ENCODE measurements around the gene TMEM63C. TPM values are rescaled to one million over a fixed set of nuclear protein-coding genes. Genes with fewer than 3 reads are reported as not detected.

TMEM63C gene
- total RNA-seq, 1 experiment from 2014 or later: 5.4 TPM

- CTCF ChIA-PET: no interaction called here
Observed at GRCh38 chr14:77281852-77282410, 100.3 kb downstream of the TMEM63C start.

GRCh38 chr14:77284066-77284465 lies 102.5 kb downstream of the TMEM63C start:
- H4K20me1 ChIP-seq (ENCODE audit: low read length): no peaks in the 10 kb centered on the region
- no peak overlapping the region for H3K9ac ChIP-seq (ENCODE audit: low read length)
- TF ChIP-seq CTCF (conservative IDR thresholded peaks at IDR 0.05; ENCODE audit: low read depth, low read length): no peak
- TF ChIP-seq EZH2 (IDR thresholded peaks at IDR 0.05; ENCODE audit: low read length, unreplicated experiment): no peak
- no peak for TF ChIP-seq EZH2phosphoT487 (IDR thresholded peaks at IDR 0.05; ENCODE audit: borderline replicate concordance, low read length)
- no peak overlapping the region for H2AFZ ChIP-seq (ENCODE audit: low read length)
- BruUV-seq (replicated peaks): no TSS peak
- DNase-seq (no peak), ATAC-seq (no peak)
- no peak overlapping the region for H3K4me2 ChIP-seq (ENCODE audit: low read length)
- no peaks in the 10 kb centered on the region for H3F3A ChIP-seq (ENCODE audit: low read length, unreplicated experiment)
- H3K27me3 ChIP-seq (ENCODE audit: low read length): no peaks in the 10 kb centered on the region
- no peak overlapping the region for H3K27ac ChIP-seq (ENCODE audit: low read length)
- ChIA-PET POLR2A (ENCODE audit: unreplicated experiment) (no interaction called here), CTCF (no interaction called here)
- no peaks in the 10 kb centered on the region for H3K9me2 ChIP-seq (replicated peaks; ENCODE audit: low read length)
- intact Hi-C loops (cut with micrococcal nuclease): no loop called here
- H3K79me2 ChIP-seq (ENCODE audit: low read length): no peaks in the 10 kb centered on the region
- no peak overlapping the region for H3K4me3 ChIP-seq (ENCODE audit: low read length)
- no peaks in the 10 kb centered on the region for H3K4me1 ChIP-seq (ENCODE audit: insufficient read depth, low read length)
- peaks cover 57% of the 10 kb centered on the region for H3K36me3 ChIP-seq (ENCODE audit: low read depth, low read length)
- no peaks in the 10 kb centered on the region for H3K9me3 ChIP-seq (ENCODE audit: low read length)

More at GRCh38 chr14:77281852-77282410, 100.3 kb downstream of the TMEM63C start:
- POLR2A ChIA-PET (ENCODE audit: unreplicated experiment): no interaction called here
- TF ChIP-seq EZH2 (IDR thresholded peaks at IDR 0.05; ENCODE audit: low read length, unreplicated experiment): no peak
- H3F3A ChIP-seq (ENCODE audit: low read length, unreplicated experiment): no peaks in the 10 kb centered on the region
- H4K20me1 ChIP-seq (ENCODE audit: low read length): no peaks in the 10 kb centered on the region
- H3K27me3 ChIP-seq (ENCODE audit: low read length): no peaks in the 10 kb centered on the region
- H3K36me3 ChIP-seq (ENCODE audit: low read depth, low read length): peaks cover 68% of the 10 kb centered on the region
- H3K4me3 ChIP-seq (ENCODE audit: low read length): no peak overlapping the region
- no peaks in the 10 kb centered on the region for H3K9me3 ChIP-seq (ENCODE audit: low read length)
- no peak overlapping the region for H3K9ac ChIP-seq (ENCODE audit: low read length)
- ATAC-seq: no peak
- H3K27ac ChIP-seq (ENCODE audit: low read length): no peak overlapping the region
- DNase-seq: no peak
- BruUV-seq (replicated peaks): no TSS peak
- intact Hi-C loops (cut with micrococcal nuclease): no loop called here
- no peaks in the 10 kb centered on the region for H3K79me2 ChIP-seq (ENCODE audit: low read length)
- no peaks in the 10 kb centered on the region for H3K9me2 ChIP-seq (replicated peaks; ENCODE audit: low read length)
- no peak overlapping the region for H2AFZ ChIP-seq (ENCODE audit: low read length)
- no peaks in the 10 kb centered on the region for H3K4me1 ChIP-seq (ENCODE audit: insufficient read depth, low read length)
- no peak overlapping the region for H3K4me2 ChIP-seq (ENCODE audit: low read length)

GRCh38 chr14:77284466-77284865 lies 102.9 kb downstream of the TMEM63C start:
- ChIA-PET POLR2A (ENCODE audit: unreplicated experiment) (no interaction called here), CTCF (no interaction called here)
- Histone ChIP-seq H3K9me2 (replicated peaks; ENCODE audit: low read length) (no peaks in the 10 kb centered on the region), H3K9ac (ENCODE audit: low read length) (no peak overlapping the region), H2AFZ (ENCODE audit: low read length) (no peak overlapping the region), H3K4me3 (ENCODE audit: low read length) (no peak overlapping the region), H3F3A (ENCODE audit: low read length, unreplicated experiment) (no peaks in the 10 kb centered on the region), H3K79me2 (ENCODE audit: low read length) (no peaks in the 10 kb centered on the region), H3K27me3 (ENCODE audit: low read length) (no peaks in the 10 kb centered on the region), H3K36me3 (ENCODE audit: low read depth, low read length) (peaks cover 53% of the 10 kb centered on the region), H3K4me2 (ENCODE audit: low read length) (no peak overlapping the region), H3K9me3 (ENCODE audit: low read length) (no peaks in the 10 kb centered on the region), H3K4me1 (ENCODE audit: insufficient read depth, low read length) (no peaks in the 10 kb centered on the region), H4K20me1 (ENCODE audit: low read length) (no peaks in the 10 kb centered on the region), H3K27ac (ENCODE audit: low read length) (no peak overlapping the region)
- no TSS peak for BruUV-seq (replicated peaks)
- DNase-seq (no peak), ATAC-seq (no peak)
- TF ChIP-seq EZH2 (IDR thresholded peaks at IDR 0.05; ENCODE audit: low read length, unreplicated experiment) (no peak), EZH2phosphoT487 (IDR thresholded peaks at IDR 0.05; ENCODE audit: borderline replicate concordance, low read length) (no peak), CTCF (conservative IDR thresholded peaks at IDR 0.05; ENCODE audit: low read depth, low read length) (no peak)
- intact Hi-C loops (cut with micrococcal nuclease): no loop called here

All from PC-3 (cell line).